Naive B cell (primary cell): Measurements from ENCODE around the gene DIPK1C. TPM values are rescaled to one million over a fixed set of nuclear protein-coding genes. Genes with fewer than 3 reads are reported as not detected.

Experiments
- ATAC-seq, 2 donors: fragments of 150-1000 bp; cut with Tn5 transposase; 2 replicates each; pipeline ENCODE4 v1.10.0; 2021; ENCODE audit warnings: low read depth in 2 of 2, mild to moderate bottlenecking in 2 of 2, moderate library complexity in 2 of 2
- DNase-seq: peaks from one replicate; pipeline ENCODE4 v3.0.0; 2022
- H3K27ac Mint-ChIP-seq, 6 donors: one replicate each; pipeline ENCODE4 v1.8.0; 2020 to 2022; ENCODE audit warnings: mild to moderate bottlenecking in 6 of 6, mixed read lengths in 6 of 6, moderate library complexity in 5 of 6, inconsistent platforms in 2 of 6
- H3K27me3 Mint-ChIP-seq, 3 donors: one replicate each; pipeline ENCODE4 v1.8.0; 2021 to 2022; ENCODE audit warnings: mixed read lengths in 3 of 3, mild to moderate bottlenecking in 1 of 3
- H3K36me3 Mint-ChIP-seq, 2 donors: one replicate each; pipeline ENCODE4 v1.8.0; 2020 to 2022; ENCODE audit warnings: mixed read lengths in 2 of 2, inconsistent platforms in 1 of 2, mild to moderate bottlenecking in 1 of 2
- H3K4me1 Mint-ChIP-seq, 3 donors: one replicate each; pipeline ENCODE4 v1.8.0; 2020 to 2022; ENCODE audit warnings: mixed read lengths in 3 of 3, inconsistent platforms in 1 of 3, mild to moderate bottlenecking in 1 of 3, moderate library complexity in 1 of 3
- H3K4me3 Mint-ChIP-seq, 8 donors: one replicate each; pipeline ENCODE4 v1.8.0; 2020 to 2022; ENCODE audit warnings: mild to moderate bottlenecking in 8 of 8, mixed read lengths in 8 of 8, moderate library complexity in 8 of 8, inconsistent platforms in 2 of 8
- H3K9me3 Mint-ChIP-seq, 7 donors: one replicate each; pipeline ENCODE4 v1.8.0; 2020 to 2022; ENCODE audit warnings: mixed read lengths in 7 of 7, mild to moderate bottlenecking in 5 of 7, inconsistent platforms in 2 of 7, moderate library complexity in 1 of 7
- polyA plus RNA-seq, 6 donors: library from polyadenylated mRNA; unstranded; fragments of 300-500 nt; fragmentation: Illumina TruSeq; gene quantifications; one replicate each; pipeline ENCODE4 v1.2.3, GENCODE V29; 2021; ENCODE audit warnings: low read depth in 6 of 6

Gene DIPK1C
- polyA plus RNA-seq, 6 donors from 2014 or later: not detected

DNA sequence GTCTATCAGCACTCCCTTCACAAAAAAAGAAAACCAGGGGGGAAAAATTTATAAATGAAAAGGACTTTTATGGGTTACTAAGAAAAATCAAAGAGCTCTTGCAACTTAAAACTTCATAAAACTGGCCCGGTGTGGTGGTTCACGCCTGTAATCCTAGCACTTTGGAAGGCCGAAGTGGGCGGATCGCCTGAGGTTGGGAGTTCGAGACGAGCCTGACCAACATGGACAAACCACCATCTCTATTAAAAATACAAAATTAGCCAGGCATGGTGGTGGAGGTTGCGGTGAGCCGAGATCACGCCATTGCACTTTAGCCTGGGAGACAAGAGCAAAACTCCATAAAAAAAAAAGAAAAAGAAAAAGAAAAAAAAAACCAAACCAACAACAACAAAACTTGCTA is 1.7 kb downstream of the DIPK1C start:
- Mint-ChIP-seq H3K4me1 (peaks cover 8 to 16% (median 12%) of the 10 kb centered on the region in 3 donors), H3K9me3 (peaks cover 0 to 1% (median 0%) of the 10 kb centered on the region in 7 donors), H3K27ac (no peak overlapping the region), H3K36me3 (peaks cover 0 to 10% of the 10 kb centered on the region in 2 donors), H3K27me3 (peaks cover 48 to 54% (median 53%) of the 10 kb centered on the region in 3 donors), H3K4me3 (peak overlapping the region in 2 of 8 donors; percentile 45 to 54)
- ATAC-seq (no peak), DNase-seq (no peak)

DNA sequence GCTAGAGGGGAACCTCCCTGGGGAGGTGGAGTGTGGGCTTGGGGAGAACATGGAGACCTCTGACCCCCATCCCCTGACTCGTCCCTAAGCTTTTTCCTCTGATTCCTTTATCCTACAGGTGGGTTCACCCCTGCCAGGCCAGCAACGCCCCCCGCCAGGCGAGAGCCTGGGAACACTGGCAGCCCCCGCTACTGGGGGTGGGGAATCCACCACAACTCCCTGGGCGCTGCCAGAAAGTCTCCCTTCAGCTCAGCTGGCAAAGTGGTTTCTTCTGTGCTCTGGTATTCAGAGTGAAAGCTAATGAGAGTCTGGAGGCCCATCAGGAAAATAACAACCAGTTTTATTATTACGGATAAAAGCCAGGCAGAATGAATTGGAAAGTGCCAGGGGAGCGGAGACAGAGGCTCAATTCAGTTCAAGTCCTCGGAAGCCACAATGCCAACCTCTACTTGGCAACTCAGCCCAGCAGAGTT is 2.8 kb downstream of the DIPK1C start:
- peaks cover 8 to 16% (median 12%) of the 10 kb centered on the region in 3 donors for H3K4me1 Mint-ChIP-seq
- ATAC-seq (no peak), DNase-seq (no peak)
- peaks cover 0 to 10% of the 10 kb centered on the region in 2 donors for H3K36me3 Mint-ChIP-seq
- H3K9me3 Mint-ChIP-seq: peaks cover 0 to 1% (median 0%) of the 10 kb centered on the region in 7 donors
- peak overlapping the region in 1 of 8 donors; percentile 26 for H3K4me3 Mint-ChIP-seq
- no peak overlapping the region for H3K27ac Mint-ChIP-seq
- H3K27me3 Mint-ChIP-seq: peaks cover 38 to 49% (median 46%) of the 10 kb centered on the region in 3 donors

DNA sequence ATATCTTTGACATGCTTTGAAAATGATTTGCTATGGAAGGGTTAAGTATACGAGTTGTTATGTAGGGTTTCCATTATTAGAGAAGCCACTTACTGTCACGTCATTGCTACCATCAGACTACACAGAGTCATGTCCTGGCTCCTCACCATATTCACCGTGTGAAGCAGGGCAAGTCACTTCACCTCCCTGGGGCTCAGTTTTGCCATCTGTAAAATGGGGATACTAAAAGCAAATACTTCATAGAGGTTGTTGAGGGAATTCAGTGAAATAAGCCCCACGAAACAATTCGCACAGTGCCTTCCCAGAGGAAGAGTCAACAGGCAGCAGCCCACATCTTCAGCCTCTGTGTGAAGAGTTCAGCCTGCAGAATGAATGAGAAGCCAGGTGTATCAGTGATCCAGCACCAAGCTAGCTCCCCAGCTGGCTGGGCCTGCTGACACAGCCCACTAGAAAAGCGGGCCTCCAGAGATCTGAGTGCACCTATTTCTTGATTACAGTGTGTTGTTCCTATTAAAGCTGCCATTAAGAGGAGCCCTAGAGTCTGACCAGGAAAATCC is 3.4 kb downstream of the DIPK1C start:
- peak overlapping the region in 1 of 8 donors; percentile 14 for H3K4me3 Mint-ChIP-seq
- no peak for DNase-seq
- peaks cover 0 to 1% (median 0%) of the 10 kb centered on the region in 7 donors for H3K9me3 Mint-ChIP-seq
- H3K36me3 Mint-ChIP-seq: peaks cover 0 to 10% of the 10 kb centered on the region in 2 donors
- H3K27me3 Mint-ChIP-seq: peaks cover 35 to 44% (median 43%) of the 10 kb centered on the region in 3 donors
- H3K27ac Mint-ChIP-seq: no peak overlapping the region
- ATAC-seq: no peak
- H3K4me1 Mint-ChIP-seq: peaks cover 8 to 16% (median 12%) of the 10 kb centered on the region in 3 donors

DNA sequence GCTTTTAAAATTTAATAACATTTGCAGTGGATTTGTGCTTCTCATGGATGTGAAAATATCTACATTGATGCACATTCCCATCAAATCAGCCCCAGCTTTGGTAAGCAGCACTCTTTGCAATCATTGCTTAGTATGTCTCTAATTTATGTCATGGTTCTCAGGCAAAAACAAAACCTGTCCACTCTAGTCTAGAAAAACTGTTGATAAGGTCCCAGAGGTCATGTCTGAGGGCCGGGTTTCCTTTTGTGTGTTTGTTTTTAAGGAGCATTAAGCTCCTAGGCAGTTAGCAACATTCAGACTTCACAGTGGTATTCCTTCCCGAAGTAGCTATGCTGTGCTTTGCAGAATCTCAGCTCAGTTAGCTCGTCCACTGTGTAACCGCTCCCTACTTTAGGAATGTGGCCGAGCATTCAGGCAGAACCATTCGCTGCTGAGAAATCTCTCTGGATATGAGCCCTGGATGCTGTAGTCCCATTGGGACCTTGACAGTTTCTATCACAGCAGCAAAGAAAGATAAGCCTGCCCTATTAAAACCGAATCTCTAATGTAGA is 4.0 kb downstream of the DIPK1C start:
- Mint-ChIP-seq H3K4me3 (no peak overlapping the region), H3K36me3 (peaks cover 0 to 10% of the 10 kb centered on the region in 2 donors), H3K27ac (no peak overlapping the region), H3K9me3 (peaks cover 0 to 1% (median 0%) of the 10 kb centered on the region in 7 donors), H3K4me1 (peaks cover 8 to 10% (median 8%) of the 10 kb centered on the region in 3 donors), H3K27me3 (peaks cover 29 to 38% (median 36%) of the 10 kb centered on the region in 3 donors)
- ATAC-seq (no peak), DNase-seq (no peak)

DNA sequence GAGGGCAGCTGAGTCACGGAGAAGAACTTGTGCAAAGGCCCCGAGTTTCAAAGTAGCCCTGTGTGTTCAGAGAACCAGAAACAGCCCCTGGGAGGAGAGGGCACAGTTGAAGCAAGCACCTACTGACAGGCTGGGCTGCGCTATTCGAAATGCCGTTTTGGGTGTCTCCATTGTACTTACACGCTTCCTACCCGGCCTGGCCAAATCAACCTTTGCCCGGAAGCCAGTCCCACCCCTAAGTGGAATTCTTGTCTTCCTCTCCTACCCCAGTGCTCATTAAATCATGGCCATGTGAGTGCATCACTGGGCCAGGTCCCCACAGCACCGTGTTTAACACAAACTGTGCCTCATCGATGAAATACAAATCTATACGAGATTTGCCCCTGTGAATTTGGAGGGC is 6.0 kb downstream of the DIPK1C start:
- Mint-ChIP-seq H3K27ac (no peak overlapping the region), H3K4me1 (peaks cover 0 to 4% (median 0%) of the 10 kb centered on the region in 3 donors), H3K4me3 (no peak overlapping the region), H3K9me3 (peaks cover 0 to 1% (median 0%) of the 10 kb centered on the region in 7 donors), H3K36me3 (no peaks in the 10 kb centered on the region), H3K27me3 (peaks cover 18 to 29% (median 27%) of the 10 kb centered on the region in 3 donors)
- ATAC-seq: no peak
- DNase-seq: no peak

DNA sequence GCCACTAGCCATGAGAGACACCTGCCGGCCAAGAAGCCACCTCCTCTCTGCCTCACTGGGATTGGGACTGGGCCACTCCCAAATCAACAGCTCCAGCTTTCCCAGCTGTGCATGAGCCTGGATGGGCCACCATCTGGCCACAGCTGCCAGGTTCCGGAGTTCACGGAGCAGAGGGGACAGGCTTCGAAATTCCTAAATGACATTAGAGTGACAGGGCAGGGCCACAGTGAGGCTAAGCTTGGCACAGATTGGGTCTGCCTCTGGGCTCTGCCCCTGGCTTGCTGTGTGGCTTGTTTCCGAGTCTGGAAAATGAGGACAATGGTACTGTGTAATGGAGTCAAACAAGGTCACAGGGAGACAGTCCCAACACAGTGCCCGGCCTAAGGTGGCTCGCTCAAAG is 6.5 kb downstream of the DIPK1C start:
- peaks cover 0 to 2% (median 0%) of the 10 kb centered on the region in 7 donors for H3K9me3 Mint-ChIP-seq
- H3K36me3 Mint-ChIP-seq: no peaks in the 10 kb centered on the region
- no peak for ATAC-seq
- no peak overlapping the region for H3K4me3 Mint-ChIP-seq
- no peak overlapping the region for H3K27ac Mint-ChIP-seq
- peaks cover 18 to 32% (median 24%) of the 10 kb centered on the region in 3 donors for H3K27me3 Mint-ChIP-seq
- no peaks in the 10 kb centered on the region for H3K4me1 Mint-ChIP-seq
- no peak for DNase-seq

DNA sequence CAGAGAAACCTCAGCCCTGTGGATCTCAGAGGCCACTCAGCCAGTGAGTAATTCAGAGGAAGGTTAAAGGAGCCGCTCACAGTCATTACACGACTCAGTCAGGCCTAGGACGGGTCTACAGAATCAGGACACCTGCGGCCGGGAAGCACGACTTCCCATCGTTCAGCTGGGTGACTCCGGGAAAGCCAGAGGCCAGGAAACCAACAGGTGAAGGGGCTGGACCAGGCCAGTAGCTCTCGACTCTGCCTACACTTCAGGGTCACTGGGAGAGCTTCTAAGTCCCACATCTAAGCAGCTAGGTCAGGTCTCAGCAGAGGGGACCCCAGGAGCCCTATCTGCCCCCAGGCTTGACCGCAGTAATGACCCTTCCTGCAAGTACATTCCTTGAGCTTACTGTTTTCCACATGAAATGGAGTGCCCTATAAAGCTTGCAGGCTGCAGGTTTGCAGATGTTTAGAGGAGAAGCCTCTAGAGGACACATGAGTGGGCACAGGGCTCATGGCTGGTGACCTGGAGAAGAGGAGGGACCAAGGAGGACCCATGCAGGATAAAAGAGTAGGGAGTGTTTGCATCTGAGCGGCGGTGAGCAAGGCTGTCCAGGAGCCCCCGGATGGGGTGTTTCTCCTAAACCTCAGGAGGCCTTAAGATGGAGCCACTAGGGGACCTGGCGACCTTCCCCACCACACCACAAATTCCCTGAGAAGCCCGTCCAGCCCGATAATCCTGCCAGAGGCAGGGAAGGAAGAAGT is 9.5 kb downstream of the DIPK1C start:
- Mint-ChIP-seq H3K4me1 (no peaks in the 10 kb centered on the region), H3K27me3 (peaks cover 0 to 17% (median 5%) of the 10 kb centered on the region in 3 donors), H3K27ac (no peak overlapping the region), H3K4me3 (no peak overlapping the region), H3K9me3 (peaks cover 0 to 2% (median 0%) of the 10 kb centered on the region in 7 donors), H3K36me3 (no peaks in the 10 kb centered on the region)
- DNase-seq (no peak), ATAC-seq (no peak)

DNA sequence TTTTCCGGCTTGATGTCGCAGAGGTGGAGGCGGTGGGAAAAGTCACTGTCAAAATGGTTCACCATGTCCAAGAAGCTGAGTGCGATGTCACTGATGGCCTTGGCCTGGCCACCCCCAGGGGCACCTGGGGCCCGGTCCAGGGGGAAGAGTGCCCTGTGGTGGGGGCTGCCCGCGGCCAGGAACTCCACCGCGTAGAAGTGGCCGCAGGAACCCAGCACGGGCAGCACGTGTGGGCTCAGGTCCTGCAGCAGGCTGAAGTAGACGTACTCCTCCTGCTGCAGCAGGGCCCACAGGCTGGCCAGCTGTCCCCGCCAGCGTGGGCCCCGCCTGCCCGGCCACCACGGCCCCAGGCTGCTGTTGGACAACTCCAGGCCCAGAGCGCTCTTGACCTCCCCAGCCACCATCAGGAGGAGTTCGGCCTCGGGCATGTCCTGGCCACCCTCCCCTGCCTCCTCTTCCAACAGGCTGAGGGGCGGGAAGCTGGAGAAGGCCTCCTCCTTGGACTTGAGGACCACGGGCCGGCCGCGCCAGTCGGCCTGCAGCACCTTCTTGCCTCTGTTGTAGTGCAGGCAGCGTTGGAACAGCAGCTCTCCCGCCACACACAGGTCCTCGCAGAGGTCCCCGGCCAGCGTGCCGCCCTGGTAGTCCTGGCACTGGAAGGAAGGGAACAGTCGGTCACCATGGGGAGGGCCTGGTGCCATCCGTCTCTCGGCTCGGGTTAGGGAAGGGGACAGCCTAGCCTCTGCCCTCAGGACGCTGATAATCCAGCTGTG is 10.3 kb downstream of the DIPK1C start:
- DNase-seq (no peak), ATAC-seq (no peak)
- H3K4me1 Mint-ChIP-seq: no peaks in the 10 kb centered on the region
- peaks cover 0 to 17% (median 0%) of the 10 kb centered on the region in 3 donors for H3K27me3 Mint-ChIP-seq
- H3K4me3 Mint-ChIP-seq: no peak overlapping the region
- peaks cover 0 to 2% (median 0%) of the 10 kb centered on the region in 7 donors for H3K9me3 Mint-ChIP-seq
- H3K36me3 Mint-ChIP-seq: no peaks in the 10 kb centered on the region
- H3K27ac Mint-ChIP-seq: no peak overlapping the region

DNA sequence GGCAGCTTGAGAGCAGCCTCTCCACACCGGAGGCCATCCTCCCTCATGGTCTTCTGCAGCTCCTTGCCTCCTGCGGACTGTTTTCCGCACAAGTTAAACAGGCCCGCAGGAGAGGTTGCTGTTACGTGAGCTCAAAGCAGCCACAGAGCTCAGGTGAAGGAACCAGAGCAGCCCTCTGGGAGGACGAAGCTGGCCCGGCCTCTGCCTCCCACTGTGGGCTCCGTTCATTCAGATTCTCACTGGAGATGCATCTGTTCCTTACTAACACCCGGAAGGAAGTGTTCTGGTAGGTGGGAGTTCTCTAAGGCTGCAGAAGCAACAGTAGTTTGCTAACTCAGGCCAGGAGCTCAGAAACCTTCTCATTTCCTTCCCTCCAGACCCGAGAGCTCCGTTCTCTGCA is 10.9 kb downstream of the DIPK1C start:
- ATAC-seq (no peak), DNase-seq (no peak)
- peaks cover 0 to 2% (median 0%) of the 10 kb centered on the region in 7 donors for H3K9me3 Mint-ChIP-seq
- no peaks in the 10 kb centered on the region for H3K36me3 Mint-ChIP-seq
- no peak overlapping the region for H3K27ac Mint-ChIP-seq
- peaks cover 0 to 13% (median 0%) of the 10 kb centered on the region in 3 donors for H3K27me3 Mint-ChIP-seq
- H3K4me3 Mint-ChIP-seq: no peak overlapping the region
- no peaks in the 10 kb centered on the region for H3K4me1 Mint-ChIP-seq

DNA sequence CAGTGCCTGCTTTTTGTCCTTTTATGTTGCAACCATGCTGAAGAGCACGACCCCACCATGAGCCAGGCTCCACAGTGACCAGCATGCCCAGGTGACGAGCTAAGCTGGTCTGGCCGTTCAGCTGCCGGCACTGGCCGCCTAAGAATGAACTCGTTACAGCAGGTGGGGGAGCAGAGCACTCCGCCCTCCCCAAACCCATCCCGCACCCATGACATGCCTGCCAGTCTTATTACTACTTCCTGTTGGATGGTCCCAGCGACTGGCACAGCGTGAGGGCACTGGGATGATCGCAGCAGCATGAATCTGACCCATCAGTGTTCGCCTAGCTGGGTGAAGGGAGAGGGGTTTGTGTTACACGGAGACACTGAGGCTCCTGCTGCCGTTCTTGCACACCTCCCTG is 11.5 kb downstream of the DIPK1C start:
- DNase-seq: no peak
- H3K27me3 Mint-ChIP-seq: peaks cover 0 to 7% (median 0%) of the 10 kb centered on the region in 3 donors
- H3K4me1 Mint-ChIP-seq: no peaks in the 10 kb centered on the region
- ATAC-seq: no peak
- peak overlapping the region in 1 of 6 donors; percentile 18 for H3K27ac Mint-ChIP-seq
- H3K9me3 Mint-ChIP-seq: peaks cover 0 to 2% (median 0%) of the 10 kb centered on the region in 7 donors
- H3K4me3 Mint-ChIP-seq: no peak overlapping the region
- H3K36me3 Mint-ChIP-seq: no peaks in the 10 kb centered on the region

DNA sequence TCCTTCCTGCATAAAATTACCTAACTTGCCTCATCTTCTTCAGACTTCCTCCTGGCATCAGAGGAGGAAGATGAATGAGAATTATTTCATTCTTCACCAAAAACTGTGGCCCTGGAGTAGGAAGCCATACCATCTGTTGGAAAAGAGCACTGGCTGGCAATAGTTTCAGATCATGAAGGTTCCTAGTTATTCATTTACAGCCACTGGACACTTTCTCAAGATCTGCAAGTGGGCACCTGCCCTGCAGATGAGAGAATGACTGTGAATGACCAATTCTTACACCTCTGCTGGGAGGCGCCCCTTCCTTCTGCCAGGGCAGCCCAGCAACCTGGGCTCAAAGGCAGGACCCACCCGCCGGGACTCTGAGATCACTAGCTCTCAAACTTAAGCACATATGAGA is 13.0 kb downstream of the DIPK1C start:
- Mint-ChIP-seq H3K36me3 (no peaks in the 10 kb centered on the region), H3K27me3 (peaks cover 0 to 6% (median 0%) of the 10 kb centered on the region in 3 donors), H3K9me3 (peaks cover 0 to 2% (median 0%) of the 10 kb centered on the region in 7 donors), H3K4me1 (no peaks in the 10 kb centered on the region), H3K4me3 (no peak overlapping the region), H3K27ac (peak overlapping the region in 1 of 6 donors; percentile 2)
- no peak for ATAC-seq
- DNase-seq: no peak

DNA sequence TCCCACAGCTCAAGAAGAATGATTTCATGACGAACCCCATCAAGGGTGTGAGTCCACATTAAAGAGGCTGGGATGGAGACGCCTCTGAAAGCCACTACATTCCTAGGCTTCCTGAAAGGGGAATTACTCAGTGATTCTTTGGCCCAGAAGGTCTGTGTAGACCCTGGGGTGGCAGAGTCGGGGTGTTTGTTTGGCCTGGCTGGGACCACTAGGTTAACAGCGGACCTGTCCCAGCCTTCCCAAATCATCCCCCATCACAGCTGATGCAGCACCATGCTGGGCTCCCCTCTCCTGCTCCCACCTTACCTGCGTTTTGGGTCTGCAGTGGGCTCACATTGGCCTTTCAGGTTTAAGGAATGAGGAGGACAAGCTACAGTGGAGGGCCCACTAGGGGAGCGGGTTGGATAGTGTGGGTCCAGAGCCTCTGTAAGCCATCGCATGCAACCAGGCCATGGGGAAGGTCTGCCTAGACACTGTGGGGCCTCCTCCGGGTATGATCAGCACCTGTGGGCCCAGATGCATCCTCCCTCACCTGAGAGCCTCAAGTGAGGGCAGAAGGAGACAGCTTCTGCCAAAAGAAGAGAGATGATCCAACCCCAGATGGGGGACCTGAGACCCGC is 16.2 kb downstream of the DIPK1C start:
- peaks cover 0 to 1% (median 0%) of the 10 kb centered on the region in 7 donors for H3K9me3 Mint-ChIP-seq
- DNase-seq: no peak
- H3K27ac Mint-ChIP-seq: no peak overlapping the region
- no peaks in the 10 kb centered on the region for H3K4me1 Mint-ChIP-seq
- no peak overlapping the region for H3K4me3 Mint-ChIP-seq
- no peak for ATAC-seq
- peaks cover 0 to 4% (median 0%) of the 10 kb centered on the region in 3 donors for H3K27me3 Mint-ChIP-seq
- H3K36me3 Mint-ChIP-seq: no peaks in the 10 kb centered on the region

DNA sequence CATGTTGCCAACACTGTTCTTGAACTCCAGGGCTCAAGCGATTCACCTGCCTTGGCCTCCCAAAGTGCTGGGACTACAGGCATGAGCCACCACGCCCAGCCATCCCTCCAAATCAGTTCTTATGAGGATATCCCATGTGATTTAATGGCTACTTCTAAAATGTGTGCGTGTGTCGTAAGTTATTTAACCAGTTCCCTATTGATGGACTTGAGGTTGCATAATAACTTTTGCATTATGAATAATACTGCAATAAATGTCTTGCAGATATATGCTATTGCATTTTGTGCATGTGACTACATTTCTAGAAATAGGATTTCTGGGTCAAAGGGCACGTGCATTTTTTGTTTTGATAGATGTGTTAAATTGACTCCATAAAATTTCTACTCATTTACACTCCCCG is 19.0 kb downstream of the DIPK1C start:
- H3K27ac Mint-ChIP-seq: no peak overlapping the region
- H3K36me3 Mint-ChIP-seq: no peaks in the 10 kb centered on the region
- H3K27me3 Mint-ChIP-seq: no peaks in the 10 kb centered on the region
- H3K9me3 Mint-ChIP-seq: no peaks in the 10 kb centered on the region
- DNase-seq: no peak
- H3K4me1 Mint-ChIP-seq: no peaks in the 10 kb centered on the region
- no peak overlapping the region for H3K4me3 Mint-ChIP-seq
- no peak for ATAC-seq
